ENCODE results near the gene PTGIS. TPM values are rescaled to one million over a fixed set of nuclear protein-coding genes. Genes with fewer than 3 reads are reported as not detected.

The PTGIS gene
- total RNA-seq, 1 donor, result 89.8 TPM

DNA sequence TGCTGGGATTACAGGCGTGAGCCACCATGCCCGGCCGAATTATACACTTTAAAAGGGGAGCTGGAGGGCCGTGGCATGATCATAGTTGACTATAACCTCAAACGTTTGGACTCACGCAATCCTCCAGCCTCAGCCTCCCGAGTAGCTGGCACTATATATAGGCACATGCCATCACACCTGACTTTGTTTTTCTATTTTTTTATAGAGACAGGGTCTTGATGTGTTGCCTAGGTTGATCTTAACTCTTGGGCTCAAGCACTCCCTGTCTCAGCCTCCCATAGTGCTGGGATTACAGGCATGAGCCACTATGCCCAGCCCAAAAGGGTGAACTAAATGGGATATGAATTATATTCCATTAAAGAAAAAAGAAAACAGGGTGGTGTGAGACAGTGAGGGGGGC is 7.8 kb downstream of the PTGIS start:
- H3K27me3 ChIP-seq (ENCODE audit: insufficient read depth, low read length), result no peaks in the 10 kb centered on the region
- H2AFZ ChIP-seq (ENCODE audit: low read length), result no peak overlapping the region
- no peak for DNase-seq (ENCODE audit: insufficient read length, low spot score, missing footprints)
- H3K4me2 ChIP-seq (ENCODE audit: insufficient read depth, low read length), result no peak overlapping the region
- no peak overlapping the region for H3K27ac ChIP-seq (ENCODE audit: low read depth, low read length)
- H4K20me1 ChIP-seq (ENCODE audit: insufficient read depth, low read length), result no peaks in the 10 kb centered on the region
- no peaks in the 10 kb centered on the region for H3K36me3 ChIP-seq (ENCODE audit: insufficient read depth, low read length)
- peaks cover 41% of the 10 kb centered on the region for H3K4me1 ChIP-seq (ENCODE audit: insufficient read depth, low read length)
- no peaks in the 10 kb centered on the region for H3K9me3 ChIP-seq (ENCODE audit: low read depth, low read length)
- H3K4me3 ChIP-seq (ENCODE audit: insufficient read depth, low read length), result no peak overlapping the region
- TF ChIP-seq, protein P1, sequence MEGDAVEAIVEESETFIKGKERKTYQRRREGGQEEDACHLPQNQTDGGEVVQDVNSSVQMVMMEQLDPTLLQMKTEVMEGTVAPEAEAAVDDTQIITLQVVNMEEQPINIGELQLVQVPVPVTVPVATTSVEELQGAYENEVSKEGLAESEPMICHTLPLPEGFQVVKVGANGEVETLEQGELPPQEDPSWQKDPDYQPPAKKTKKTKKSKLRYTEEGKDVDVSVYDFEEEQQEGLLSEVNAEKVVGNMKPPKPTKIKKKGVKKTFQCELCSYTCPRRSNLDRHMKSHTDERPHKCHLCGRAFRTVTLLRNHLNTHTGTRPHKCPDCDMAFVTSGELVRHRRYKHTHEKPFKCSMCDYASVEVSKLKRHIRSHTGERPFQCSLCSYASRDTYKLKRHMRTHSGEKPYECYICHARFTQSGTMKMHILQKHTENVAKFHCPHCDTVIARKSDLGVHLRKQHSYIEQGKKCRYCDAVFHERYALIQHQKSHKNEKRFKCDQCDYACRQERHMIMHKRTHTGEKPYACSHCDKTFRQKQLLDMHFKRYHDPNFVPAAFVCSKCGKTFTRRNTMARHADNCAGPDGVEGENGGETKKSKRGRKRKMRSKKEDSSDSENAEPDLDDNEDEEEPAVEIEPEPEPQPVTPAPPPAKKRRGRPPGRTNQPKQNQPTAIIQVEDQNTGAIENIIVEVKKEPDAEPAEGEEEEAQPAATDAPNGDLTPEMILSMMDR (IDR thresholded peaks at IDR 0.05; ENCODE audit: extremely low read depth, low read depth, low read length), result no peak
- H3K79me2 ChIP-seq (ENCODE audit: insufficient read depth, low read length), result no peaks in the 10 kb centered on the region

DNA sequence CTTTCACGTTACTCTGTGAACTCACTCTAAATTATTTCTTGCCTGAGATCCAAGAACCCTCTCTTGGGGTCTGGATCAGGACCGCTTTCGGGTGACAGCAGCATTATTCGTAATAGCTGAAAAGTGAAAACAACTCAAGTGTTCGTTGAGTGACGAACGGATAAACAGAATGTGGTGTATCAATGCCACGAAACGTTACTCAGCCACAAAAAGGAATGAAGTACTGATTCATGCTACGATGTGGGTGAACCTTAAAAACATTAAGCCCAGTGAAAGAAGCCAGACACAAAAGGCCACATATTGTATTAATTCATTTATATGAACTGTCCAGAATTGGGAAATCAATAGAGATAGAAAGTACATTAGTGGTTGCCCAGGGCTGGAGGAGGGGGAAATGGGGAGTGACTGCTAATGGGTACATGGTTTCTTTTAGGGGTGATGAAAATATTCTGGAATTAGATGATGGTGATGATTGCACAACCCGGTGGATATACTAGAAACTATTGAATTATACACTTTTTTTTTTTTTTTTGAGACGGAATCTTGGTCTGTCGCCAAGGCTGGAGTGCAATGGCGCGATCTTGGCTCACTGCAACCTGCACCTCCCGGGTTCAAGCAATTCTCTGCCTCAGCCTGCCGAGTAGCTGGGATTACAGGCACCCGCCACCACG is 8.4 kb downstream of the PTGIS start:
- Histone ChIP-seq H3K27ac (ENCODE audit: low read depth, low read length) (peak overlapping the region; percentile 24), H3K9me3 (ENCODE audit: low read depth, low read length) (no peaks in the 10 kb centered on the region), H3K4me2 (ENCODE audit: insufficient read depth, low read length) (peak overlapping the region; percentile 45), H3K79me2 (ENCODE audit: insufficient read depth, low read length) (no peaks in the 10 kb centered on the region), H3K27me3 (ENCODE audit: insufficient read depth, low read length) (no peaks in the 10 kb centered on the region), H2AFZ (ENCODE audit: low read length) (no peak overlapping the region), H3K4me3 (ENCODE audit: insufficient read depth, low read length) (no peak overlapping the region), H3K36me3 (ENCODE audit: insufficient read depth, low read length) (no peaks in the 10 kb centered on the region), H3K4me1 (ENCODE audit: insufficient read depth, low read length) (peaks cover 41% of the 10 kb centered on the region), H4K20me1 (ENCODE audit: insufficient read depth, low read length) (no peaks in the 10 kb centered on the region)
- peak; percentile 56 for DNase-seq (ENCODE audit: insufficient read length, low spot score, missing footprints)
- TF ChIP-seq, protein P1 (IDR thresholded peaks at IDR 0.05; ENCODE audit: extremely low read depth, low read depth, low read length), result no peak

DNA sequence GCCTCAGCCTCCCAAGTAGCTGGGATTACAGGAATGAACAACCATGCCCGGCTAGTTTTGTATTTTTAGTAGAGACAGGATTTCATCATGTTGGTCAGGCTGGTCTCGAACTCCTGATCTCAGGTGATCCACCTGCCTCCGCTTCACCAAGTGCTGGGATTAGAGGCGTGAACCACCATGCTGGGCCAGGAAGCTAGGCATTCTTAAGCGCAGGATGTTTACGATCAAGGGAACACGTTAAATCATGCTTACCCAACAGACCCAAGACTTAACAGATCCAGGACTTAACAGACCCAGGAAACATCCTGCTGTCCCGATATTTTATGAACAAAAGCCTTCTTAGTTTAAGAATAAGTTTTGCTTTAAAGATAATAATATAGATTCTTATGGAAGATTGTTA is 9.1 kb downstream of the PTGIS start:
- TF ChIP-seq, protein P1 (IDR thresholded peaks at IDR 0.05; ENCODE audit: extremely low read depth, low read depth, low read length), result no peak
- Histone ChIP-seq H3K27me3 (ENCODE audit: insufficient read depth, low read length) (no peaks in the 10 kb centered on the region), H3K4me1 (ENCODE audit: insufficient read depth, low read length) (peaks cover 41% of the 10 kb centered on the region), H2AFZ (ENCODE audit: low read length) (no peak overlapping the region), H3K4me3 (ENCODE audit: insufficient read depth, low read length) (no peak overlapping the region), H3K79me2 (ENCODE audit: insufficient read depth, low read length) (no peaks in the 10 kb centered on the region), H3K27ac (ENCODE audit: low read depth, low read length) (no peak overlapping the region), H3K9me3 (ENCODE audit: low read depth, low read length) (no peaks in the 10 kb centered on the region), H3K4me2 (ENCODE audit: insufficient read depth, low read length) (no peak overlapping the region), H3K36me3 (ENCODE audit: insufficient read depth, low read length) (no peaks in the 10 kb centered on the region), H4K20me1 (ENCODE audit: insufficient read depth, low read length) (no peaks in the 10 kb centered on the region)
- no peak for DNase-seq (ENCODE audit: insufficient read length, low spot score, missing footprints)

DNA sequence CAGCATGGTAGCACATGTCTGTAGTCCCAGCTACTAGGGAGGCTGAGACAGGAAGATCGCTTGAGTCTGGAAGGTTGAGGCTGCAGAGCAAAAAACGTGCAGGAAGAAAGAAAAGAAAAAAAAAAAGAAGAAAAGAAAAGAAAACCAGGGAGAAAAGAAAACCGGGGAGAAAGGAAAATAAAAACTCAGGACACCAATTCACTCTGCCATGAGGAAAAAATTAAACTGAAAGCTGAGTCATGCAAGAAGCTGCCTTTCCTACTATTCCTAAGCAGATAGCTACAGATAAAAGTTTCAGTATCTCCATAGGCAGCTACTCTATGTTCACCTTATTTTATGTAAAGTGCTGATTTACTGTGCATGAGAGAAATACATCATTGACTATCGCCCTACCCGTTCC is 10.5 kb downstream of the PTGIS start:
- TF ChIP-seq, protein P1 (IDR thresholded peaks at IDR 0.05; ENCODE audit: extremely low read depth, low read depth, low read length), result no peak
- Histone ChIP-seq H3K27me3 (ENCODE audit: insufficient read depth, low read length) (no peaks in the 10 kb centered on the region), H3K79me2 (ENCODE audit: insufficient read depth, low read length) (no peaks in the 10 kb centered on the region), H3K4me2 (ENCODE audit: insufficient read depth, low read length) (peak overlapping the region; percentile 47), H2AFZ (ENCODE audit: low read length) (no peak overlapping the region), H4K20me1 (ENCODE audit: insufficient read depth, low read length) (no peaks in the 10 kb centered on the region), H3K27ac (ENCODE audit: low read depth, low read length) (no peak overlapping the region), H3K4me3 (ENCODE audit: insufficient read depth, low read length) (no peak overlapping the region), H3K9me3 (ENCODE audit: low read depth, low read length) (no peaks in the 10 kb centered on the region), H3K4me1 (ENCODE audit: insufficient read depth, low read length) (peaks cover 37% of the 10 kb centered on the region), H3K36me3 (ENCODE audit: insufficient read depth, low read length) (no peaks in the 10 kb centered on the region)
- DNase-seq (ENCODE audit: insufficient read length, low spot score, missing footprints), result no peak
